ENCODE results near the gene SLC5A5.

GRCh38 chr19:17922138-17922537, 50.4 kb downstream of the SLC5A5 start:
- TF ChIP-seq POLR2A (IDR thresholded peaks at IDR 0.05) (no peak), CTCF (IDR thresholded peaks at IDR 0.05) (no peak)
